HG02610 (cell line): ENCODE results near the gene JMJD6.
"Not testable (repeated sequence)": the region's sequence is repeated elsewhere in the genome, so short reads cannot be mapped to it uniquely, and the experiment has no call there.

Experiments used
- ATAC-seq: cut with Tn5 transposase; IDR thresholded peaks from one replicate; pipeline ENCODE4 v1.9.1; 2021; ENCODE audit warnings: mild to moderate bottlenecking, moderate library complexity; ENCODE audit not compliant: unreplicated experiment

Gene JMJD6

GRCh38 chr17:76700617-76701470, 25.6 kb downstream of the JMJD6 start:
- ATAC-seq: no peak

- ATAC-seq: no peak
These were observed 26.2 kb downstream of the JMJD6 start for GRCh38 chr17:76700270-76700616.

GRCh38 chr17:76698466-76698977, 27.9 kb downstream of the JMJD6 start:
- ATAC-seq: not testable (repeated sequence)

GRCh38 chr17:76697702-76698465, 28.5 kb downstream of the JMJD6 start:
- no peak for ATAC-seq

- peak; percentile 70 for ATAC-seq
These were observed 29.4 kb downstream of the JMJD6 start for GRCh38 chr17:76696763-76697701.

GRCh38 chr17:76695059-76695831, 31.2 kb downstream of the JMJD6 start:
- ATAC-seq: no peak

- no peak for ATAC-seq
These were observed 34.8 kb downstream of the JMJD6 start for GRCh38 chr17:76691379-76692191.

GRCh38 chr17:76690596-76691280, 35.7 kb downstream of the JMJD6 start:
- no peak for ATAC-seq

- no peak for ATAC-seq
These were observed 36.5 kb downstream of the JMJD6 start for GRCh38 chr17:76689859-76690258.

GRCh38 chr17:76688165-76688622, 38.2 kb downstream of the JMJD6 start:
- ATAC-seq: no peak

- ATAC-seq: no peak
These were observed 38.9 kb downstream of the JMJD6 start for GRCh38 chr17:76687298-76688164.

GRCh38 chr17:76686538-76687297, 39.7 kb downstream of the JMJD6 start:
- ATAC-seq: no peak

- ATAC-seq: no peak
These were observed 40.6 kb downstream of the JMJD6 start for GRCh38 chr17:76685846-76686245.

- ATAC-seq: no peak
These were observed 41.0 kb downstream of the JMJD6 start for GRCh38 chr17:76685366-76685765.

GRCh38 chr17:76684756-76685155, 41.6 kb downstream of the JMJD6 start:
- ATAC-seq: no peak

GRCh38 chr17:76683921-76684745, 42.3 kb downstream of the JMJD6 start:
- no peak for ATAC-seq
